Tibial nerve (tissue), 4 donors: ENCODE results near the gene AIF1. TPM values are rescaled to one million over a fixed set of nuclear protein-coding genes. Genes with fewer than 3 reads are reported as not detected.
"Not testable (repeated sequence)": the region's sequence is repeated elsewhere in the genome, so short reads cannot be mapped to it uniquely, and the experiment has no call there.

Source experiments
- DNase-seq, 2 donors: peaks; one replicate each; pipeline ENCODE4 v3.0.0-alpha.2; 2019; ENCODE audit warnings: low spot score in 2 of 2
- H3K27ac ChIP-seq, 4 donors: fragments of 200-600 bp; sonication (generic) in 3 of 4; one replicate each; pipeline ENCODE4 v1.5.1; 2017 to 2019; ENCODE audit warnings: mild to moderate bottlenecking in 1 of 4
- H3K27me3 ChIP-seq, 2 donors: fragments of 200-600 bp; sonication (generic) in 1 of 2; one replicate each; pipeline versions ENCODE4 v1.5.1 to v1.6.0; 2017 to 2019
- H3K36me3 ChIP-seq, 3 donors: fragments of 200-600 bp; sonication (generic); one replicate each; pipeline ENCODE4 v1.5.1; 2018 to 2019
- H3K4me1 ChIP-seq, 4 donors: fragments of 200-600 bp; sonication (generic) in 3 of 4; one replicate each; pipeline ENCODE4 v1.5.1; 2017 to 2019
- H3K4me3 ChIP-seq, 4 donors: fragments of 200-600 bp; sonication (generic) in 3 of 4; one replicate each; pipeline ENCODE4 v1.5.1; 2017 to 2019; ENCODE audit warnings: mild to moderate bottlenecking in 1 of 4, moderate library complexity in 1 of 4
- H3K9me3 ChIP-seq, 4 donors: fragments of 200-600 bp; sonication (generic) in 3 of 4; one replicate each; pipeline ENCODE4 v1.5.1; 2017 to 2019
- CTCF ChIP-seq, 5 experiments: fragments of 200-600 bp in 3 of 5; fragments of 450-650 bp in 2 of 5; sonication (generic) in 3 of 5; IDR thresholded peaks; one replicate each; pipeline ENCODE4 v1.5.1; 2016 to 2019; ENCODE audit warnings: antibody characterized with exemption in 5 of 5, mild to moderate bottlenecking in 3 of 5, moderate library complexity in 2 of 5
- EP300 ChIP-seq, 2 donors: sonication (generic); formaldehyde crosslinking; IDR thresholded peaks; one replicate each; pipeline ENCODE4 v1.6.1; 2017; ENCODE audit warnings: antibody characterized with exemption in 2 of 2, mild to moderate bottlenecking in 1 of 2
- POLR2A ChIP-seq, 2 donors: fragments of 450-650 bp; IDR thresholded peaks; one replicate each; pipeline ENCODE4 v1.6.1; 2017; ENCODE audit warnings: antibody characterized with exemption in 2 of 2, mild to moderate bottlenecking in 2 of 2, moderate library complexity in 2 of 2
- WGBS, 2 donors: methylation state at CpG; one replicate each; pipeline ENCODE4 v1.1.5; 2018; 5-methylcytosine and 5-hydroxymethylcytosine counted together
- total RNA-seq, 4 donors: library from RNA; depleted of rRNA; stranded (reverse); fragments of >200 nt; gene quantifications; one replicate each; pipeline ENCODE4 v1.1.0, GENCODE V29; 2016

AIF1 gene
- total RNA-seq, 4 donors from 2014 or later: 27.1 to 66.3 (median 50.4) TPM

DNA sequence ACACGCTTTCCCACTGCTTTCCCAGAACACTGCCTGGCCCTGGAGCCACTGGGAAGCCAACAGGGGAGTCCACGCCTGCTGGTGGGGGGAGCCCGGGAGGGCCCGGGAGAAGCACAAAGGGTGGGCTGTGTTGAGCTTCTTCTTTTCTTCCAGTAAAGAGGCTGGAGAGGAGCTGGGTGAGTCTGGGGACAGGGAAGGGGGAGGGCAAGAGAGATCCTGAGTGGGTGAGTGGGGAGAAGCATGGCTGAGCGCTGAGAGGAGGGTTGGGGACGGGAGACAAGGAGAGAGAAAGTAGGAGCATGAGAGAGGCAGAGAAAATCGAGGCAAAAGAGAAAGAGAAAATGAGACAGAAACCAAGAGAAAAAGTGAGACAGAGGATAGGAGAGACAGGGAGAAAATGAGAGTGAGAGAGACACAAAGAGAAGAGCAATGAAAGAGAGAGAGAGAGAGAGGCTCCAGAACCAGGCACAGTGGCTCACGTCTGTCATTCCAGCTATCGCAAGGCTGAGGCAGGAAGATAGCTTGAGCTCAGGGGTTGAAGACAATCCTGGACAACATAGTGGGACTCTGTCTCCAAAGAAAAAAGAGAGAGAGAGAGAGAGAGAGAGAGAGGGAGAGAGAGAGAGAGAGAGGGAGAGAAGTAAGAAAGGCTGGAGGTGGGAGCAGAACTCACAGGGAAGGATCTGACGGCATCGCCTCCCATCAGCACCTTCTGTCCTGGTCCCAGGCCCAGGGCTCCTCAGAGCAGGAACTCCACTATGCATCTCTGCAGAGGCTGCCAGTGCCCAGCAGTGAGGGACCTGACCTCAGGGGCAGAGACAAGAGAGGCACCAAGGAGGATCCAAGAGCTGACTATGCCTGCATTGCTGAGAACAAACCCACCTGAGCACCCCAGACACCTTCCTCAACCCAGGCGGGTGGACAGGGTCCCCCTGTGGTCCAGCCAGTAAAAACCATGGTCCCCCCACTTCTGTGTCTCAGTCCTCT is 26.9 kb upstream of the AIF1 start:
- no peaks in the 10 kb centered on the region for H3K9me3 ChIP-seq
- H3K4me1 ChIP-seq: peaks cover 0 to 12% (median 5%) of the 10 kb centered on the region in 4 donors
- WGBS, 2 donors: 39 to 45% methylated on average over 12 of the region's 12 CpGs
- peaks cover 0 to 11% of the 10 kb centered on the region in 2 donors for H3K27me3 ChIP-seq
- H3K27ac ChIP-seq: peak overlapping the region in 1 of 4 donors; percentile 53
- peak overlapping the region in 1 of 4 donors; percentile 17 for H3K4me3 ChIP-seq
- TF ChIP-seq POLR2A (IDR thresholded peaks at IDR 0.05) (no peak), CTCF (IDR thresholded peaks at IDR 0.05) (no peak), EP300 (IDR thresholded peaks at IDR 0.05) (no peak)
- no peak for DNase-seq
- no peaks in the 10 kb centered on the region for H3K36me3 ChIP-seq

GRCh38 chr6:31588871-31589650 is 26.0 kb upstream of the AIF1 start:
- TF ChIP-seq CTCF (IDR thresholded peaks at IDR 0.05): no peak
- TF ChIP-seq POLR2A (IDR thresholded peaks at IDR 0.05): no peak
- TF ChIP-seq EP300 (IDR thresholded peaks at IDR 0.05): no peak
- DNase-seq: no peak
- H3K36me3 ChIP-seq: no peaks in the 10 kb centered on the region
- H3K4me3 ChIP-seq: no peak overlapping the region
- WGBS, 2 donors: 42 to 44% methylated on average over 9 of the region's 9 CpGs
- H3K27ac ChIP-seq: no peak overlapping the region
- H3K9me3 ChIP-seq: no peaks in the 10 kb centered on the region
- peaks cover 0 to 11% of the 10 kb centered on the region in 2 donors for H3K27me3 ChIP-seq
- peaks cover 0 to 12% (median 5%) of the 10 kb centered on the region in 4 donors for H3K4me1 ChIP-seq

DNA sequence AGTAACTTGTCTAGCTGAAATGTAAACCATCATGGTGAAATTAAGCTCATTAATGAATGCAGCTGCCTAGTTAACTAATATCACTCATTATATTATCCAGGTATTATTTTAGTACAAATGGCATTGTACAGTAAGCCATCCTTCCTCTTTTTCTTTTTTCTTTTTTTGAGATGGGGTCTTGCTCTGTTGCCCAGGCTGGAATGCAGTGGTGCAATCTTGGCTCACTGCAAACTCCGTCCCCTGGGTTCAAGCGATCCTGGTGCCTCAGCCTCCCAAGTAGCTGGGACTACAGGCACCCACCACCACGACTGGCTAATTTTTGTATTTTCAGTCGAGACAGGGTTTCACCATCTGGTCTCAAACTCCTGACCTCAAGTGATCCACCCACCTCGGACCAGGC is 24.3 kb upstream of the AIF1 start:
- 73 to 87% methylated on average over 5 of the region's 5 CpGs for WGBS, 2 donors
- not testable (repeated sequence) for H3K4me1 ChIP-seq

DNA sequence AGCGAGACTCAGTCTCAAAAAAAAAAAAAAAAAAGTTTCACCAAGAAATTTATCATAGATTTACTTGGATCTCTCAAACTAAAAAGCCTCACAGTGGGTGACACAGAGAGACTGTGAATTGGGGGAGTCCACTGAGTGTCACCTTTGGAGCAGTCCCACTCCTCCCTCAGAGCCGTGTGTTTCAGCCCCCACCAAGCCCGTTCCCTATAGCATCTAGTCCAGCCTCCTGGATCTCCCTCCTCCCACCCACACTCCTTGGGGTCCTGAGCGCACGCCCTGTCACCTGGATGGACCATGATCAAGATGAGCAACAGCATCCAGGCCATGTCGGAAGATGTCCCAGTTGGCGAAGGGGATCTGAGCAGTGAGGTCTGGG is 22.6 kb upstream of the AIF1 start:
- no peaks in the 10 kb centered on the region for H3K9me3 ChIP-seq
- DNase-seq: no peak
- TF ChIP-seq CTCF (IDR thresholded peaks at IDR 0.05) (no peak), POLR2A (IDR thresholded peaks at IDR 0.05) (no peak), EP300 (IDR thresholded peaks at IDR 0.05) (no peak)
- peaks cover 0 to 6% of the 10 kb centered on the region in 2 donors for H3K27me3 ChIP-seq
- no peak overlapping the region for H3K4me3 ChIP-seq
- peaks cover 0 to 9% (median 3%) of the 10 kb centered on the region in 4 donors for H3K4me1 ChIP-seq
- 88% methylated on average over 7 of the region's 7 CpGs for WGBS, 2 donors
- peak overlapping the region in 1 of 4 donors; percentile 26 for H3K27ac ChIP-seq
- H3K36me3 ChIP-seq: no peaks in the 10 kb centered on the region

More for the DNA sequence above, 24.3 kb upstream of the AIF1 start:
- not testable (repeated sequence) for DNase-seq, H3K9me3 ChIP-seq, H3K36me3 ChIP-seq, H3K4me3 ChIP-seq, H3K27ac ChIP-seq
- H3K27me3 ChIP-seq: peaks cover 0 to 11% of the 10 kb centered on the region in 2 donors

DNA sequence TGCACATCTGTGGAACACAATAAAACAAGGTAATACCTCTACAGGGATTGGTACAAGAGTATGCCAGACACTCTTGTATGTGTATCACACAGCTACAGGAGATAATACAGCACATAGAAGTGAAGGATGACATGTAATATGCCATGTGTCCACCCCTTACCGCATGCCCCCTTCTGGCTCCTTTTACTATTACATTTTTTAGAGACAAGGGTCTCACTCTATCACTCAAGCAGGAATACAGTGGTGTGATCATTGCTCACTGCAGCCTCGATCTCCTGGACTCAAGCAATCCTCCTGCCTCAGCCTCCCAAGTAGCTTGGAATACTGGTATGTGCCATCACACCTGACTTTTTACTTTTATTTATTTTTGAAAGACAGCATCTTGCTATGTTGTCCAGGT is 18.0 kb upstream of the AIF1 start:
- Histone ChIP-seq H3K4me1 (peaks cover 0 to 4% (median 0%) of the 10 kb centered on the region in 4 donors), H3K9me3 (no peaks in the 10 kb centered on the region), H3K4me3 (no peak overlapping the region), H3K27me3 (no peaks in the 10 kb centered on the region), H3K27ac (no peak overlapping the region), H3K36me3 (no peaks in the 10 kb centered on the region)
- TF ChIP-seq EP300 (IDR thresholded peaks at IDR 0.05): no peak
- TF ChIP-seq POLR2A (IDR thresholded peaks at IDR 0.05): no peak
- peak in 3 of 5 experiments; percentile 34 to 40 (median 36) for TF ChIP-seq CTCF (IDR thresholded peaks at IDR 0.05)
- no peak for DNase-seq
- WGBS, 2 donors: 30% methylated on average over 2 of the region's 2 CpGs
